NB4 (cell line): Measurements from ENCODE around the gene TBC1D26.
"Not testable (repeated sequence)": the region's sequence is repeated elsewhere in the genome, so short reads cannot be mapped to it uniquely, and the experiment has no call there.

Experiments used
- CTCF ChIP-seq: IDR thresholded peaks from one replicate; pipeline ENCODE4 v1.5.1; 2012; ENCODE audit warnings: low read depth, low read length
- MAX ChIP-seq: IDR thresholded peaks from 2 replicates; pipeline ENCODE4 v1.6.1; 2011; ENCODE audit warnings: low read depth, low read length
- POLR2A ChIP-seq: IDR thresholded peaks from 2 replicates; pipeline ENCODE4 v1.6.1; 2011; ENCODE audit warnings: mild to moderate bottlenecking; ENCODE audit not compliant: insufficient read length; ENCODE audit errors: extremely low read depth

GRCh38 chr17:15788365-15788764 is 56.3 kb downstream of the TBC1D26 start:
- TF ChIP-seq CTCF, POLR2A, MAX: not testable (repeated sequence)
